Activated T-helper 17 cell treated with anti-CD3 and anti-CD28 coated beads, Interleukin-2, amount 50 U/mL, for 72 hours (primary cell): Measurements from ENCODE around the gene CCDC13. TPM values are rescaled to one million over a fixed set of nuclear protein-coding genes. Genes with fewer than 3 reads are reported as not detected.

ENCODE experiments used
- ATAC-seq: fragments of 150-1000 bp; cut with Tn5 transposase; replicated peaks from 2 replicates; pipeline ENCODE4 v1.10.0; 2021; ENCODE audit warnings: mild to moderate bottlenecking, moderate library complexity
- H3K27ac Mint-ChIP-seq: one replicate; pipeline ENCODE4 v1.8.0; 2022; ENCODE audit warnings: mixed read lengths
- H3K27me3 Mint-ChIP-seq: one replicate; pipeline ENCODE4 v1.8.0; 2022; ENCODE audit warnings: mixed read lengths
- H3K36me3 Mint-ChIP-seq: one replicate; pipeline ENCODE4 v1.8.0; 2022; ENCODE audit warnings: low read depth, mild to moderate bottlenecking, mixed read lengths
- H3K4me1 Mint-ChIP-seq: one replicate; pipeline ENCODE4 v1.8.0; 2022; ENCODE audit warnings: mixed read lengths
- H3K4me3 Mint-ChIP-seq: one replicate; pipeline ENCODE4 v1.8.0; 2022; ENCODE audit warnings: mild to moderate bottlenecking, mixed read lengths
- H3K9me3 Mint-ChIP-seq: one replicate; pipeline ENCODE4 v1.8.0; 2022; ENCODE audit warnings: mixed read lengths
- total RNA-seq, 2 donors: library from RNA; stranded (reverse); gene quantifications; one replicate each; pipeline ENCODE4 v1.2.3, GENCODE V29; 2022

CCDC13 gene
- total RNA-seq, 2 donors from 2014 or later, result 0.24 TPM; not detected in 1

DNA sequence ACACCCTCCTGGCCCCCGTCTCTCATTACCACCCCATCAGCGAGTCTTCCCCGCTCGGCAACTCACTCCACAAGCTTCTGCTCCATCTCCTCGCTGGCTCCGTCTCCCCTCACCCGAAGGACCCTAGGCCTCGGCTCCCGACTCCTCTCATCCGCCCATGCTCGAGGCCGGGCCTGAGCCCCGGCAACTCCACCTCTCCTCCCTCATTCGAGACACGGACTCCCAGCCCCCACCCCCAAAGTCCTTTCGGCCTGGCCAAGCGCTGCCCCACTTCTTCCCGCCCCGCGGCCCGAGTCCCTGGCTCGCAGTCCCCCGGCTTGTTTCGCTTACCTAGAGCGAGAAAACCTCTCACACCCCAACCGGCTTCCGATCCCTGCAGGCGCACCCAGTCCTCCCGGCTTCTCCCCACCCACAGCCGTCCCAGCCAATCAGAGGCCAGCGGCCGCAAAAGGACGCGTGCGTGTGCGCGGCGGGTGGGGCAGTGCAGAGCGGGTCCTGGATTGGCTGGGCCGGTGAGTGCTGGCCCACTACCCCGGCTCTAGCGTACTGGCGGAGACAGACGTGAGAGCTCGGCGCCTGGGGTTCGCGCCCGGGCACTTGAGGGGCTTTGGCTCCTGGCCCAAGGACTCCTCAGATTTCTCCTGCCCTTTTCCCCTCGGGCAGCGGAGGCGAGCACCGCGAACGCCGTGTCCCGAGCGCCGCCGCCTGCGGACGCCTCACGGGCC is 31.2 kb upstream of the CCDC13 start, which contains the start of gene HIGD1A:
HIGD1A (minus strand) TSS at position 385 of the 725 bp plus-strand sequence. CDS start 10,237 bp downstream, outside the sequence.
- Mint-ChIP-seq H3K9me3 (no peaks in the 10 kb centered on the region), H3K27ac (peak within 1 kb of the TSS; percentile 98), H3K27me3 (peaks cover 3% of the 10 kb centered on the region), H3K4me3 (peak within 1 kb of the TSS; percentile 98), H3K4me1 (peaks cover 20% of the 10 kb centered on the region), H3K36me3 (peaks cover 25% of the 10 kb centered on the region)
- ATAC-seq, result peak; percentile 100

DNA sequence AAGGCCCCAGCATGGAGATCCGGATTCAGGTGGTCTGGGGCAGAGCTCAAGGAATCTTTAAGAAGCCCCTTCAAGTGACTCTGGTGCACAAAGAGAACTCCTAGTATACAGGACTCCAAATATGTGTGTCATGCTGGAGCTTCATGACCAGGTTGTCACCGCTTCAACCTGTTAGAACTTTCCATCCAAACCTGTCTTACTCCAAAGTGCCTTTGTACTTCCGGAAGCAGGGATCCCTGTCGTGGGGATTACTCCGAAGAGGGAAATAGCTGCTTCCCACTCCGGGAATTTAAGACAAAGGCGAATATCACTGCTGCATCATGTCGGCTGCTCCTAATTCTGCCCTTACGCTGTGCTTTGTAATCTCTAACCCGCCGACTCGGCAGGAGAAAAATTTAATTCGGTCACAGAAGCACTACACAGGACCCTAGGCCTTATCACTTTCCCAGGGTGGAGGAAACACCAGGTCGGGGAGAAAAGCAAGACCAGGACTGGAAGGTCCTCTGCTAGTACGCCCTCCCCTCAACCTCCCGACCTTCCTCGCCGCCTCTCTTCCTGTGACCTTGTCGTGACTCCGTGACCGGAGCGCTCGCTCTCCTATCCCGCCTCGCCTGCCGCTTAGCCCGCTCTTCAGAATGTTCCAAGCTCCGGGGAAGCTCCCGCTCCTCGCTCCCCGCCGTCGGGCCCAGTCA is 30.5 kb upstream of the CCDC13 start:
- ATAC-seq, result peak; percentile 41
- Mint-ChIP-seq H3K9me3 (no peaks in the 10 kb centered on the region), H3K4me3 (peak overlapping the region; percentile 98), H3K27me3 (peaks cover 3% of the 10 kb centered on the region), H3K27ac (peak overlapping the region; percentile 98), H3K4me1 (peaks cover 20% of the 10 kb centered on the region), H3K36me3 (peaks cover 25% of the 10 kb centered on the region)

DNA sequence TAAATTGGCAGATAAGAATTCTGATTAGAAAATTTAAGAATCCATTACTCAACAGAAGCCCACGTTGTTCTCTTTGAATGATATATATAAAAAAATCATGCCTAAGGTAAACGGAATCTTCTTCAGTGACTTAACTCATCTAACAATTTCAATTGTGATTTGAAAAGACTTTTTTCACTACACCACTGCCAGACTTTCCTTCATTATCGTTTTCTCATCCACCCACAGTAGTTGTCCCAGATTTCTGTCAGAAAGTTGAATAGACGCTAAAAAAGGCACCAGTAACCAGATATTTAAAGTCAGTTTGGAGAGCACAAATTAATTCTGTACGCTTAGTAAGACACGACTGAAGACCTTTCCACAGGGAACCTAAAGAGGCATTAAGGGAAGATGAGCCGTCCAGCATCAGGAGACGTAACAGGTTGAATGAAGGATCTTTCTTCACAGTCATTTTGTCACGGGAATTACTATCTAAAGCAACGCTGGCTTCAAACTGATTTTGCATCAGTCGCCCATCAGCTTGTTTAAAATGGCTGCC is 29.9 kb upstream of the CCDC13 start:
- Mint-ChIP-seq H3K27ac (peak overlapping the region; percentile 98), H3K4me1 (peaks cover 20% of the 10 kb centered on the region), H3K27me3 (peaks cover 3% of the 10 kb centered on the region), H3K4me3 (peak overlapping the region; percentile 98), H3K9me3 (no peaks in the 10 kb centered on the region), H3K36me3 (peaks cover 25% of the 10 kb centered on the region)
- no peak for ATAC-seq

- no peak for ATAC-seq
- Mint-ChIP-seq H3K36me3 (peaks cover 25% of the 10 kb centered on the region), H3K9me3 (no peaks in the 10 kb centered on the region), H3K27ac (no peak overlapping the region), H3K27me3 (peaks cover 3% of the 10 kb centered on the region), H3K4me1 (peaks cover 20% of the 10 kb centered on the region), H3K4me3 (no peak overlapping the region)
Observed at GRCh38 chr3:42801784-42802183, 28.7 kb upstream of the CCDC13 start.

GRCh38 chr3:42801048-42801620 is 28.1 kb upstream of the CCDC13 start:
- Mint-ChIP-seq H3K27ac (no peak overlapping the region), H3K4me3 (no peak overlapping the region), H3K4me1 (peaks cover 20% of the 10 kb centered on the region), H3K36me3 (peaks cover 25% of the 10 kb centered on the region), H3K9me3 (no peaks in the 10 kb centered on the region), H3K27me3 (peaks cover 3% of the 10 kb centered on the region)
- ATAC-seq, result no peak

- no peak overlapping the region for H3K4me3 Mint-ChIP-seq
Observed at GRCh38 chr3:42800251-42800650, 27.2 kb upstream of the CCDC13 start.

DNA sequence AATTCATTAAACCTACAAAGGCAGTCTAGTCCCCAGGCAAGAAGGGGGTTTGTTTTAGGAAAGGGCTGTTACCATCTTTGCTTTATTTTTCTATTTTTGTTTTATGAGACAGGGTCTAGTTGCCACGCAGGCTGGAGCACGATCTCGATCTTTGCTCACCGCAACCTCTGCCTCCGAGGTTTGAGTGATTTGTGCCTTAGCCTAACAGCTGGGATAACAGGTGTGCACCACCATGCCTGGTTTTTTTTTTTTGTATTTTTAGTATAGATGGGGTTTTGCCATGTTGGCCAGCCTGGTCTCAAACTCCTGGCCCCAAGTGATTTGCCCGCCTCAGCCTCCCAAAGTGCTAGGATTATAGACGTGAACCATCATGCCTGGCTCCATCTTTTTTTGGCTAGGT is 26.3 kb upstream of the CCDC13 start:
- Mint-ChIP-seq H3K4me1 (peaks cover 20% of the 10 kb centered on the region), H3K27ac (no peak overlapping the region), H3K9me3 (no peaks in the 10 kb centered on the region), H3K4me3 (no peak overlapping the region), H3K27me3 (no peaks in the 10 kb centered on the region), H3K36me3 (peaks cover 23% of the 10 kb centered on the region)
- ATAC-seq, result no peak

More at GRCh38 chr3:42800251-42800650, 27.2 kb upstream of the CCDC13 start:
- ATAC-seq, result no peak
- no peak overlapping the region for H3K27ac Mint-ChIP-seq
- H3K9me3 Mint-ChIP-seq, result no peaks in the 10 kb centered on the region
- H3K36me3 Mint-ChIP-seq, result peaks cover 25% of the 10 kb centered on the region
- H3K27me3 Mint-ChIP-seq, result no peaks in the 10 kb centered on the region
- H3K4me1 Mint-ChIP-seq, result peaks cover 20% of the 10 kb centered on the region

- peaks cover 12% of the 10 kb centered on the region for H3K4me1 Mint-ChIP-seq
- H3K27me3 Mint-ChIP-seq, result no peaks in the 10 kb centered on the region
- H3K9me3 Mint-ChIP-seq, result no peaks in the 10 kb centered on the region
- ATAC-seq, result no peak
- peaks cover 32% of the 10 kb centered on the region for H3K36me3 Mint-ChIP-seq
- H3K27ac Mint-ChIP-seq, result no peak overlapping the region
- no peak overlapping the region for H3K4me3 Mint-ChIP-seq
Observed at GRCh38 chr3:42796332-42796885, 23.4 kb upstream of the CCDC13 start.

- no peaks in the 10 kb centered on the region for H3K9me3 Mint-ChIP-seq
- H3K4me3 Mint-ChIP-seq, result no peak overlapping the region
- H3K36me3 Mint-ChIP-seq, result peaks cover 32% of the 10 kb centered on the region
- no peak for ATAC-seq
- H3K4me1 Mint-ChIP-seq, result peaks cover 10% of the 10 kb centered on the region
- no peaks in the 10 kb centered on the region for H3K27me3 Mint-ChIP-seq
- no peak overlapping the region for H3K27ac Mint-ChIP-seq
Observed at GRCh38 chr3:42795621-42796181, 22.6 kb upstream of the CCDC13 start.

- Mint-ChIP-seq H3K27me3 (no peaks in the 10 kb centered on the region), H3K4me1 (peaks cover 6% of the 10 kb centered on the region), H3K36me3 (peaks cover 60% of the 10 kb centered on the region), H3K27ac (peak overlapping the region; percentile 3), H3K4me3 (no peak overlapping the region), H3K9me3 (no peaks in the 10 kb centered on the region)
- no peak for ATAC-seq
Observed at GRCh38 chr3:42790714-42791229, 17.7 kb upstream of the CCDC13 start.

DNA sequence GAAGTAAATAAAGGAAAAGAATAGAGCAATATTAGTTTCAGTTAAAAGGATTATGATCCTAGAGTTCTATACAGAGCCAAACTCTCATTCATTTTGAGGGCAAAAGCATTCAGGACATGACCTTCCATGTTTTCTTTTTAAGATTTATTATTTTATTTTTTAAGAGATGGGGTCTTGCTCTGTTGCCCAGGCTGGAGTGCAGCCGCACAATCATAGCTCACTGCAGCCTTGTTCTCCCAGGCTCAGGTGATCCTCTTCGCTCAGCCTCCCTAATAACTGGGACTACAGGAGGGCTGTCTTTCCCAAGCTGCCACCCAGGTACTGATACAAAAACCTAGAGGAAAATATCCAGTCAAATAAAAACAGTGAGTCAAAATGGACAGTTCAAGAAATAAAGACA is 13.6 kb upstream of the CCDC13 start:
- ATAC-seq, result no peak
- Mint-ChIP-seq H3K4me1 (peaks cover 6% of the 10 kb centered on the region), H3K9me3 (no peaks in the 10 kb centered on the region), H3K36me3 (peaks cover 80% of the 10 kb centered on the region), H3K4me3 (no peak overlapping the region), H3K27ac (peak overlapping the region; percentile 61), H3K27me3 (no peaks in the 10 kb centered on the region)

- no peak overlapping the region for H3K4me3 Mint-ChIP-seq
- peak overlapping the region; percentile 61 for H3K27ac Mint-ChIP-seq
- H3K4me1 Mint-ChIP-seq, result peaks cover 6% of the 10 kb centered on the region
- no peaks in the 10 kb centered on the region for H3K27me3 Mint-ChIP-seq
- no peaks in the 10 kb centered on the region for H3K9me3 Mint-ChIP-seq
- ATAC-seq, result no peak
- peaks cover 76% of the 10 kb centered on the region for H3K36me3 Mint-ChIP-seq
Observed at GRCh38 chr3:42786212-42786611, 13.2 kb upstream of the CCDC13 start.

- Mint-ChIP-seq H3K9me3 (no peaks in the 10 kb centered on the region), H3K4me1 (no peaks in the 10 kb centered on the region), H3K27ac (no peak overlapping the region), H3K4me3 (no peak overlapping the region), H3K36me3 (peaks cover 41% of the 10 kb centered on the region), H3K27me3 (no peaks in the 10 kb centered on the region)
- ATAC-seq, result peak; percentile 86
Observed at GRCh38 chr3:42780892-42781700, 8.0 kb upstream of the CCDC13 start.
